CD4-positive, alpha-beta T cell treated with Interleukin-6 at 100 ng/mL for 8 hours (primary cell): ENCODE results near the gene RPTOR.

Experiments
- DNase-seq: peaks from one replicate; pipeline ENCODE4 v3.0.0-alpha.2; 2020; ENCODE audit warnings: mixed read lengths, low spot score

The RPTOR gene

DNA sequence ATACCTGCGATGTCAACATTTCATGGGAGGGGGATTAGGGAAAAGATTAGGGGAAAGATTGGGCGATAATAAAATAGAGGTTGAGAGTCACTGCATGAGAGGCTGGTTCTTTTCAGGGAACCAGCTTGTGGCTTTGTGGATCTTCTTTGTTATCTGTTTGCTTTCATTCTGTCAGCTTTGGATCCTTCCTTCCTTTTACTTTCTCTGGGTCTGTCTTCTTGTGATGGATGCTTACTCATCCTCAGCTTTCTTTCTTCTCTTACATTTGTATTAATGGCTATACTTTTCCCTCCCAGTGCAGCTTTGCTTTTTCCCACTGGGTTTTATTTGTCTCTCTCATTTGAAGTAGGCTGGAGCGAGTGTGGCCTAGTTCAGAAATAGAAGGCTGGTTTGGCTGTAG, 47.1 kb downstream of the RPTOR start:
- DNase-seq: no peak

- no peak for DNase-seq
These were observed 47.6 kb downstream of the RPTOR start for GRCh38 chr17:80592243-80592642.

DNA sequence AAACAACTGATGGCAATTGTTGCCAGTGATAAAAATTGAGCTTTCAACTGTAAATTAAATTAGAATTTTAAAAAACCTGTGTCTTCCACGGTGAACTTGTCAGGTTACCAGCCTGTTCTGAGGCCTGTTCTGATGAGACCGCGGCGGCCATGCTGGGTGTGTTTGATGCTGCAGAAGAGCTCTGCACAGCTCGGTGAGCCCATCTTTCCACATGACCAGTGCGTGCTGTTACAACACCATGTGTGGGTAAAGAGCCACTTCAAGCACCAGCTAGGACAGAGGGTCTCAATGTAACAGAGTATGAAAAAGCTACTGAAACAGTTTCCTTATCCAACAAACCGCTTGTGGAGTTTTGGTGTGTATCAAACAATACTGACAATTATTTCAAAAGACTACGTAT, 48.5 kb downstream of the RPTOR start:
- no peak for DNase-seq

GRCh38 chr17:80594431-80595269, 50.0 kb downstream of the RPTOR start:
- no peak for DNase-seq

- DNase-seq: no peak
These were observed 52.3 kb downstream of the RPTOR start for GRCh38 chr17:80596760-80597608.

GRCh38 chr17:80598813-80599545, 54.3 kb downstream of the RPTOR start:
- DNase-seq: no peak

- no peak for DNase-seq
These were observed 55.1 kb downstream of the RPTOR start for GRCh38 chr17:80599546-80600305.

GRCh38 chr17:80601146-80601545, 56.5 kb downstream of the RPTOR start:
- DNase-seq: no peak

DNA sequence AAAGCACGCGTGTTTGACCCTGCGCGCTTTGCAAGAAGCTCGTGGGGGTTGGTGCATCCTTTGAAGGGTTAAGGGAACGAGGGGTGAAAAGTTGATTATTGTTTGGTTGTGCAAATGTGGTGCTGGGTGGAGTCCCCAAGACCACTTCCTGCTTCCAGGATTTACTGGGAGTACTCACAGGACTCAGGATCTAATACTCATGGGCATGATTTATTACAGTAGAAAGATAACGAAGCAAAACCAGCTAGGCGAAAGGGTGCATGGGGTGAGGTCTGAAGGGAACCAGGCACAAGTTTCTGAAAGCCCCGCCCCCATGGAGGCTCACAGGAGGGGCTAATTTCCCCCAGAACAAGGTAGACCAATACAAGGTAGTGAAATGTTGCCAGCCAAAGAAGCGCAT, 58.8 kb downstream of the RPTOR start:
- no peak for DNase-seq

- no peak for DNase-seq
These were observed 59.5 kb downstream of the RPTOR start for GRCh38 chr17:80604009-80604669.

DNA sequence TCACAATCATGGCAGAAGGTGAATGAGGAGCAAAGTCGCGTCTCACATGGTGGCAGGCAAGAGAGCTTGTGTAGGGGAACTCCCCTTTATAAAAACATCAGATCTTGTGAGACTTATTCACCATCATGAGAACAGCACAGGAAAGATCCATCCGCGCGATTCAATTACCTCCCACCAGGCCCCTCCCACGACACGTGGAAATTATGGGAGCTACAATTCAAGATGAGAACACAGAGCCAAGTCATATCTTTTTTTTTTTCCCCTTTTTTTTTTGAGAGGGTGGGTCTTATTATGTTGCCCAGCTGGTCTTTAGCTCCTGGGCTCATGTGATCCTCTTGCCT, 60.0 kb downstream of the RPTOR start:
- no peak for DNase-seq

DNA sequence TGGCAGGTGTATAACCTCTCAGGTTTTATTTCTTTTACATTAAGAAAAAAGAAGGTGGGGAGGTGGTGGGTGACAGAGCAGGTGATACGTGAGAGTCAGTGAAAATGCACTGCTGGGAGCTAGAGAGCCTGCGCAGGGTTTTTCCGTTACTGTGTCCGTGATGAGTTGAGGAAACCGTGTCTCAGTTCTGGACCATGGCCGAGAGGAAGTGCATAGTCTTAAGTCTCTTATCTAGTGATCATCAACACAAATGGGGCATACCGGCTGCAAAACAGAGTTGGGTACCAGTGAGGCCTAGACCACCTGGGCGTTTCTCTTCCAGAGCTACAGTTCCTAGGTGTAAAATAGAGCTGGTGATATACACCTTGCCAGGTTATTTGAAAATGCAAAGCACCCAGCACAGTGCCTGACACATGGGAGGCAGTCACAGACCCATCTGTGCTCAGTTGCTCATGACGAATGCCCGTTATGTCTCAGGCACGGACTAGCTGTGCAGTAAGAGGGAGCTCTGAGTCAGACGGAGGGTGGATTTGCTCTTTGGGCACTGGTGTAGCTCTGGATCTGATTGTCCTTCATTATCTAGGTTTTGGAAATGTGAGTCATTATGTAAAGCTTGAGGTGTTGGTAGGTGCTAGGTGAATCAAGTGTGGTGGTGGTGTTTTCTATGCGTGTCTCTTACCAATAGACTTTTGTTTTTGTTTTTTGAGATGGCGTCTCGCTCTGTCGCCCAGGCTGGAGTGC, 60.9 kb downstream of the RPTOR start:
- DNase-seq: peak; percentile 41

- DNase-seq: no peak
These were observed 63.7 kb downstream of the RPTOR start for GRCh38 chr17:80608326-80608725.

DNA sequence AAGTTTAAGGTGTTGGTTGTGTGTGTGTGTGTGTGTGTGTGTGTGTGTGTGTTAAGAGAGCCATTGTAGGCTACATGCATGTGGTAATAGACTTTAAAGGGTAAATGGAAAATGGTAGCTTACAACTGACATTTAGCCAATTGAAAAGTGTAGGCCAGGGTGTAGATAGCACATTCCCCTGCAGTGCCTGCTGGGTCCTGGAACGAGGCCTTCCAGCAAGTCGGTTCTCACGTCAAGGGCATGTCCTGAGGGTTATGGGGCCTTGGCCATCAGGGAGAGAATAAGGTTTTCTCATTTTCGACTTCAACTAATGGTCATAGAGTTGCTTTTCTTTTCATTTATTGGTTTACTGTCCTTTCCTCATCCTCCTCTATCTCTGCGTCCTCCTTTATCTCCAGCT, 65.1 kb downstream of the RPTOR start:
- DNase-seq: no peak

GRCh38 chr17:80611816-80612215, 67.2 kb downstream of the RPTOR start:
- no peak for DNase-seq

GRCh38 chr17:80612997-80613731, 68.5 kb downstream of the RPTOR start:
- no peak for DNase-seq

- DNase-seq: no peak
These were observed 69.1 kb downstream of the RPTOR start for GRCh38 chr17:80613732-80614071.

DNA sequence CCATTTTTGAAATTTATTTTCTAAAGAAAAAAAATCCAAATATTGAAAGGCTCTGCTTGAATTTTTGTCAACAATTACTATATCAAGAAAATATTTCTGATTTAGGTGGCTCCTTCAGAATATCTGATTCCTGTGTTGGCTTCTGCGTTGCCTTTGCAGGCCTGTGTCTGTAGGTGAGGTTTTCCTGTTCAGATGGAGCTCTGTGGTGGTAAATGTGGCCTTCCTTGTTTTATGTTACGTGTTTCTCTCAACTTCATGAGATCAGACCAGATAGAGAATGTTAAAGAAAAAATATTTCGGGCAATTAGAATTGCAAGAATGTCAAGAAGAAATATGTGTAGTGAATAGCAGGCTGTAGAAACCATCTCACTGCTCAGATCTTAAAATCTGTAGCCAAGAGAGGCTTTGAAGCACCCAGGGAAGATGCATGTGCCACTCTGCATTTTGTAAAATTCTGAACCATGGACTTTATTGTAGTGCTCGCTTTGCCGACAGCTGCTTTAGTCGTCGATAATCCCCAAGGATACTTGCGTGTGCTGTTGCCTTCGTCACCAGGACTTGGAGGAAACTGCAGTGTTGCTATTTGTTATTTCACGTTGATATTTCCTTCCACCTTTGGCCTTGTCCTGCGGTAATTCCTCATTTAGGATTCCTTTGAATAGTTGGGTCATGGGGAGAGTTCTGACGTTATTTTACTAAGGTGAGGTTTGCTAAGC, 69.9 kb downstream of the RPTOR start:
- peak; percentile 19 for DNase-seq

- DNase-seq: no peak
These were observed 70.7 kb downstream of the RPTOR start for GRCh38 chr17:80615376-80615775.
